ENCODE data around the gene ACTMAP.

- TF ChIP-seq, protein P1, sequence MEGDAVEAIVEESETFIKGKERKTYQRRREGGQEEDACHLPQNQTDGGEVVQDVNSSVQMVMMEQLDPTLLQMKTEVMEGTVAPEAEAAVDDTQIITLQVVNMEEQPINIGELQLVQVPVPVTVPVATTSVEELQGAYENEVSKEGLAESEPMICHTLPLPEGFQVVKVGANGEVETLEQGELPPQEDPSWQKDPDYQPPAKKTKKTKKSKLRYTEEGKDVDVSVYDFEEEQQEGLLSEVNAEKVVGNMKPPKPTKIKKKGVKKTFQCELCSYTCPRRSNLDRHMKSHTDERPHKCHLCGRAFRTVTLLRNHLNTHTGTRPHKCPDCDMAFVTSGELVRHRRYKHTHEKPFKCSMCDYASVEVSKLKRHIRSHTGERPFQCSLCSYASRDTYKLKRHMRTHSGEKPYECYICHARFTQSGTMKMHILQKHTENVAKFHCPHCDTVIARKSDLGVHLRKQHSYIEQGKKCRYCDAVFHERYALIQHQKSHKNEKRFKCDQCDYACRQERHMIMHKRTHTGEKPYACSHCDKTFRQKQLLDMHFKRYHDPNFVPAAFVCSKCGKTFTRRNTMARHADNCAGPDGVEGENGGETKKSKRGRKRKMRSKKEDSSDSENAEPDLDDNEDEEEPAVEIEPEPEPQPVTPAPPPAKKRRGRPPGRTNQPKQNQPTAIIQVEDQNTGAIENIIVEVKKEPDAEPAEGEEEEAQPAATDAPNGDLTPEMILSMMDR (IDR thresholded peaks at IDR 0.05): no peak
- TF ChIP-seq EZH2 (IDR thresholded peaks at IDR 0.05): no peak
These were observed 30.8 kb downstream of the ACTMAP start for GRCh38 chr19:40719414-40719894.
